Esophagus squamous epithelium (tissue), 5 donors: ENCODE measurements around the gene MAML3. TPM values are rescaled to one million over a fixed set of nuclear protein-coding genes. Genes with fewer than 3 reads are reported as not detected.
A peak's percentile ranks its signal among the peaks of the same experiment; 100 is the strongest.

Source experiments
- DNase-seq: peaks from one replicate; lab custom pipeline; 2025; lab: John Stamatoyannopoulos, UW
- H3K27ac ChIP-seq, 4 donors: fragments of 200-600 bp; sonication (generic); one replicate each; pipeline ENCODE4 v1.5.1; 2016 to 2019; ENCODE audit warnings: mild to moderate bottlenecking in 1 of 4
- H3K27me3 ChIP-seq, 4 donors: fragments of 200-600 bp; sonication (generic); 1 replicate in 3 of 4; 2 replicates in 1 of 4; pipeline versions ENCODE4 v1.5.1 to v1.6.0; 2017 to 2021; ENCODE audit warnings: antibody characterized with exemption in 1 of 4
- H3K36me3 ChIP-seq, 3 donors: fragments of 200-600 bp; sonication (generic); one replicate each; pipeline ENCODE4 v1.5.1; 2016 to 2019
- H3K4me1 ChIP-seq, 3 donors: fragments of 200-600 bp; sonication (generic); one replicate each; pipeline ENCODE4 v1.5.1; 2017 to 2019
- H3K4me3 ChIP-seq, 4 donors: fragments of 200-600 bp; sonication (generic); 1 replicate in 3 of 4; 2 replicates in 1 of 4; pipeline ENCODE4 v1.5.1; 2016 to 2019; ENCODE audit warnings: mild to moderate bottlenecking in 2 of 4, moderate library complexity in 1 of 4
- H3K9me3 ChIP-seq, 3 donors: fragments of 200-600 bp; sonication (generic); one replicate each; pipeline ENCODE4 v1.5.1; 2016 to 2019
- CTCF ChIP-seq, 6 experiments: fragments of 450-650 bp in 4 of 6; fragments of 200-600 bp in 2 of 6; sonication (generic) in 2 of 6; IDR thresholded peaks; one replicate each; pipeline ENCODE4 v1.5.1; 2016 to 2019; ENCODE audit warnings: antibody characterized with exemption in 6 of 6, mild to moderate bottlenecking in 4 of 6, moderate library complexity in 4 of 6
- POLR2A ChIP-seq, 4 donors: fragments of 450-650 bp; IDR thresholded peaks; one replicate each; pipeline ENCODE4 v1.6.1; 2017; ENCODE audit warnings: antibody characterized with exemption in 4 of 4, mild to moderate bottlenecking in 4 of 4, moderate library complexity in 3 of 4
- WGBS, 2 donors: methylation state at CpG; one replicate each; pipeline ENCODE4 v1.1.5; 2018; 5-methylcytosine and 5-hydroxymethylcytosine counted together
- intact Hi-C: fragments of 100-400 bp; cut with DNase I; formaldehyde crosslinking; loops from one replicate; pipeline ENCODE4 v1.15.0; 2022
- total RNA-seq, 4 donors: library from RNA; depleted of rRNA; stranded (reverse); fragments of >200 nt; gene quantifications; one replicate each; pipeline ENCODE4 v1.1.0, GENCODE V29; 2016
- donor health status: DM: yes; HTN: yes; CAD: no.

Gene MAML3
- total RNA-seq, 4 donors from 2014 or later: 6.9 to 14.2 (median 8.9) TPM

- H3K4me1 ChIP-seq: peaks cover 20 to 90% (median 31%) of the 10 kb centered on the region in 3 donors
- H3K27me3 ChIP-seq: no peaks in the 10 kb centered on the region
- peaks cover 0 to 42% (median 0%) of the 10 kb centered on the region in 3 donors for H3K36me3 ChIP-seq
- no peaks in the 10 kb centered on the region for H3K9me3 ChIP-seq
- 90 to 93% methylated on average over 3 of the region's 3 CpGs for WGBS, 2 donors
- no peak overlapping the region for H3K27ac ChIP-seq
- no peak overlapping the region for H3K4me3 ChIP-seq
- no peak for DNase-seq
- TF ChIP-seq POLR2A (IDR thresholded peaks at IDR 0.05) (no peak), CTCF (IDR thresholded peaks at IDR 0.05) (no peak)
- intact Hi-C loops: no loop called here
Observed at GRCh38 chr4:139670775-139671174, 483.2 kb downstream of the MAML3 start.

GRCh38 chr4:139669890-139670289 lies 484.1 kb downstream of the MAML3 start:
- TF ChIP-seq POLR2A (IDR thresholded peaks at IDR 0.05) (no peak), CTCF (IDR thresholded peaks at IDR 0.05) (no peak)
- Histone ChIP-seq H3K9me3 (no peaks in the 10 kb centered on the region), H3K4me1 (peaks cover 16 to 88% (median 33%) of the 10 kb centered on the region in 3 donors), H3K27me3 (no peaks in the 10 kb centered on the region), H3K4me3 (no peak overlapping the region), H3K27ac (no peak overlapping the region), H3K36me3 (peaks cover 0 to 35% (median 0%) of the 10 kb centered on the region in 3 donors)
- 65 to 72% methylated on average over 5 of the region's 6 CpGs for whole genome bisulfite sequencing, 2 donors
- intact Hi-C loops: no loop called here
- no peak for DNase-seq

GRCh38 chr4:139669335-139669734 lies 484.6 kb downstream of the MAML3 start:
- intact Hi-C loops: no loop called here
- H3K4me1 ChIP-seq: peaks cover 16 to 88% (median 38%) of the 10 kb centered on the region in 3 donors
- TF ChIP-seq POLR2A (IDR thresholded peaks at IDR 0.05): no peak
- no peak for TF ChIP-seq CTCF (IDR thresholded peaks at IDR 0.05)

GRCh38 chr4:139668658-139669201 lies 485.3 kb downstream of the MAML3 start:
- DNase-seq: no peak
- 73 to 78% methylated on average over 3 to 4 of the region's 4 CpGs for WGBS, 2 donors
- no peak overlapping the region for H3K4me3 ChIP-seq
- peaks cover 16 to 89% (median 39%) of the 10 kb centered on the region in 3 donors for H3K4me1 ChIP-seq
- intact Hi-C loops: no loop called here
- peak overlapping the region in 1 of 4 donors; percentile 96 for H3K27ac ChIP-seq
- no peak for TF ChIP-seq CTCF (IDR thresholded peaks at IDR 0.05)
- TF ChIP-seq POLR2A (IDR thresholded peaks at IDR 0.05): no peak
- H3K36me3 ChIP-seq: peaks cover 0 to 24% (median 0%) of the 10 kb centered on the region in 3 donors
- H3K27me3 ChIP-seq: no peaks in the 10 kb centered on the region
- H3K9me3 ChIP-seq: no peaks in the 10 kb centered on the region

More at GRCh38 chr4:139669335-139669734, 484.6 kb downstream of the MAML3 start:
- Histone ChIP-seq H3K27ac (no peak overlapping the region), H3K36me3 (peaks cover 0 to 30% (median 0%) of the 10 kb centered on the region in 3 donors), H3K9me3 (no peaks in the 10 kb centered on the region), H3K4me3 (no peak overlapping the region), H3K27me3 (no peaks in the 10 kb centered on the region)
- WGBS, 2 donors: 57 to 82% methylated on average over 5 of the region's 6 CpGs
- no peak for DNase-seq

GRCh38 chr4:139668036-139668435 lies 485.9 kb downstream of the MAML3 start:
- peak overlapping the region in 3 of 4 donors; percentile 57 to 83 (median 58) for H3K4me3 ChIP-seq

More at GRCh38 chr4:139668036-139668435, 485.9 kb downstream of the MAML3 start:
- H3K9me3 ChIP-seq: no peaks in the 10 kb centered on the region
- peaks cover 16 to 86% (median 39%) of the 10 kb centered on the region in 3 donors for H3K4me1 ChIP-seq
- peaks cover 0 to 17% (median 0%) of the 10 kb centered on the region in 3 donors for H3K36me3 ChIP-seq
- H3K27me3 ChIP-seq: no peaks in the 10 kb centered on the region
- DNase-seq: no peak
- WGBS, 2 donors: 50 to 65% methylated on average over 2 of the region's 2 CpGs
- intact Hi-C loops: no loop called here
- peak overlapping the region in 3 of 4 donors; percentile 89 to 96 (median 93) for H3K27ac ChIP-seq
- no peak for TF ChIP-seq POLR2A (IDR thresholded peaks at IDR 0.05)
- TF ChIP-seq CTCF (IDR thresholded peaks at IDR 0.05): no peak
